NCI-H1930 (cell line): ENCODE measurements around the gene IGF2BP3.
A peak's percentile ranks its signal among the peaks of the same experiment; 100 is the strongest.

Source experiments
- DNase-seq, 2 experiments: peaks; one replicate each; lab custom pipeline; 2025; lab: John Stamatoyannopoulos, UW

Gene IGF2BP3

GRCh38 chr7:23294549-23295400, 175.5 kb downstream of the IGF2BP3 start:
- no peak for DNase-seq

GRCh38 chr7:23293500-23294073, 176.7 kb downstream of the IGF2BP3 start:
- DNase-seq, result no peak

GRCh38 chr7:23292623-23293022, 177.7 kb downstream of the IGF2BP3 start:
- DNase-seq, result no peak

GRCh38 chr7:23291957-23292560, 178.2 kb downstream of the IGF2BP3 start:
- no peak for DNase-seq

GRCh38 chr7:23290993-23291392, 179.3 kb downstream of the IGF2BP3 start:
- no peak for DNase-seq

GRCh38 chr7:23287612-23288011, 182.7 kb downstream of the IGF2BP3 start:
- DNase-seq, result no peak

GRCh38 chr7:23285657-23286646, 184.3 kb downstream of the IGF2BP3 start:
- no peak for DNase-seq

GRCh38 chr7:23284871-23285270, 185.4 kb downstream of the IGF2BP3 start:
- no peak for DNase-seq

GRCh38 chr7:23283086-23283485, 187.2 kb downstream of the IGF2BP3 start:
- DNase-seq, result no peak

GRCh38 chr7:23279819-23280525, 190.3 kb downstream of the IGF2BP3 start:
- DNase-seq, result no peak

- DNase-seq, result peak in 1 of 2 experiments; percentile 8
Observed at GRCh38 chr7:23277359-23277989, 192.8 kb downstream of the IGF2BP3 start.

GRCh38 chr7:23276947-23277346, 193.3 kb downstream of the IGF2BP3 start:
- DNase-seq, result no peak

- no peak for DNase-seq
Observed at GRCh38 chr7:23276376-23276775, 193.9 kb downstream of the IGF2BP3 start.

- DNase-seq, result peak in 1 of 2 experiments; percentile 68
Observed at GRCh38 chr7:23275912-23276311, 194.4 kb downstream of the IGF2BP3 start.

- peak; percentile 85 for DNase-seq
Observed at GRCh38 chr7:23273141-23273599, 197.1 kb downstream of the IGF2BP3 start.

- no peak for DNase-seq
Observed at GRCh38 chr7:23272275-23272674, 198.0 kb downstream of the IGF2BP3 start.

GRCh38 chr7:23268746-23269145, 201.5 kb downstream of the IGF2BP3 start:
- no peak for DNase-seq

- no peak for DNase-seq
Observed at GRCh38 chr7:23268167-23268566, 202.1 kb downstream of the IGF2BP3 start.

GRCh38 chr7:23267357-23267756, 202.9 kb downstream of the IGF2BP3 start:
- no peak for DNase-seq

- no peak for DNase-seq
Observed at GRCh38 chr7:23266918-23267317, 203.4 kb downstream of the IGF2BP3 start.
